Activated naive CD8-positive, alpha-beta T cell treated with anti-CD3 and anti-CD28 coated beads, Interleukin-2, amount 50 U/mL, for 24 hours (primary cell): ENCODE data around the gene CSTA.
"Not testable (repeated sequence)": the region's sequence is repeated elsewhere in the genome, so short reads cannot be mapped to it uniquely, and the experiment has no call there.

Source experiments
- ATAC-seq: fragments of 150-1000 bp; cut with Tn5 transposase; one replicate; pipeline ENCODE4 v1.10.0; 2021
- DNase-seq: peaks from one replicate; pipeline ENCODE4 v3.0.0; 2021
- H3K27ac Mint-ChIP-seq: one replicate; pipeline ENCODE4 v1.8.0; 2021; ENCODE audit warnings: mild to moderate bottlenecking, mixed read lengths
- H3K27me3 Mint-ChIP-seq: one replicate; pipeline ENCODE4 v1.8.0; 2021; ENCODE audit warnings: mixed read lengths
- H3K36me3 Mint-ChIP-seq: one replicate; pipeline ENCODE4 v1.8.0; 2021; ENCODE audit warnings: low read depth, mixed read lengths
- H3K4me1 Mint-ChIP-seq: one replicate; pipeline ENCODE4 v1.8.0; 2021; ENCODE audit warnings: mixed read lengths
- H3K4me3 Mint-ChIP-seq: one replicate; pipeline ENCODE4 v1.8.0; 2021; ENCODE audit warnings: mild to moderate bottlenecking, moderate library complexity, mixed read lengths
- H3K9me3 Mint-ChIP-seq: one replicate; pipeline ENCODE4 v1.8.0; 2021; ENCODE audit warnings: mixed read lengths

CSTA gene

GRCh38 chr3:122350814-122351418, 25.9 kb downstream of the CSTA start:
- peak; percentile 61 for ATAC-seq
- no peak overlapping the region for H3K27ac Mint-ChIP-seq
- DNase-seq: peak; percentile 7
- H3K9me3 Mint-ChIP-seq: no peaks in the 10 kb centered on the region
- H3K4me3 Mint-ChIP-seq: no peak overlapping the region
- H3K36me3 Mint-ChIP-seq: no peaks in the 10 kb centered on the region
- no peaks in the 10 kb centered on the region for H3K4me1 Mint-ChIP-seq
- H3K27me3 Mint-ChIP-seq: no peaks in the 10 kb centered on the region

- DNase-seq: no peak
- no peak overlapping the region for H3K27ac Mint-ChIP-seq
- H3K4me3 Mint-ChIP-seq: no peak overlapping the region
- ATAC-seq: no peak
- H3K4me1 Mint-ChIP-seq: no peaks in the 10 kb centered on the region
- H3K9me3 Mint-ChIP-seq: no peaks in the 10 kb centered on the region
- no peaks in the 10 kb centered on the region for H3K27me3 Mint-ChIP-seq
- H3K36me3 Mint-ChIP-seq: no peaks in the 10 kb centered on the region
Measured at GRCh38 chr3:122351612-122352011, 26.6 kb downstream of the CSTA start.

- Mint-ChIP-seq H3K36me3 (peaks cover 3% of the 10 kb centered on the region), H3K27me3 (no peaks in the 10 kb centered on the region), H3K4me3 (no peak overlapping the region), H3K27ac (no peak overlapping the region), H3K4me1 (no peaks in the 10 kb centered on the region), H3K9me3 (no peaks in the 10 kb centered on the region)
- no peak for DNase-seq
- ATAC-seq: no peak
Measured at GRCh38 chr3:122353215-122353614, 28.2 kb downstream of the CSTA start.

DNA sequence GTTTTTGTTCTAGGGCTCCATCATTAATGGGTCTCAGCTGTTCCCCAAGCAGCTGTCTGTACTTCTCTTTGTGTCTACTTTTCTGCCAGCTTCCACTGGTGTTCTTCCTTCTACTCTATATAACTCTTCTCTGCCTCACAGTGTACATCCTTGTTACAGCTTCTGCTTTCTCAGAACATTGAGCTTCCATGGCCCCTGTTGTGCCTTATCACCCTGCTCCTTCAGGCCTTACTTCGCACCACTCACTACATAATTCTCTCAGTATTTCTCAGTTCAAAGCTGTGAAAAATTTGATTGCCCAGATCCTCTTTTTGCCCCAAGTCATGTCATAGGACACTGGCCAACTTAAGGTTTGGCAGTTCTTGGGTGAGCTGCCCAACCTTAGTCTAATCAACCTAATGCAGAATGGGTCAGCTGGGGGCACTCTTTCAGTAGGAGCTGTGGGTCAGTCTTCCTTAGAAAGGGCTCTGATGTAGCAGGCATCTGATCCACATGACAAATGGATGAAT, 28.9 kb downstream of the CSTA start:
- no peaks in the 10 kb centered on the region for H3K4me1 Mint-ChIP-seq
- H3K27ac Mint-ChIP-seq: no peak overlapping the region
- no peak overlapping the region for H3K4me3 Mint-ChIP-seq
- H3K27me3 Mint-ChIP-seq: no peaks in the 10 kb centered on the region
- no peaks in the 10 kb centered on the region for H3K9me3 Mint-ChIP-seq
- peaks cover 5% of the 10 kb centered on the region for H3K36me3 Mint-ChIP-seq
- ATAC-seq (no peak), DNase-seq (no peak)

GRCh38 chr3:122355612-122356011, 30.6 kb downstream of the CSTA start:
- no peak overlapping the region for H3K4me3 Mint-ChIP-seq
- H3K9me3 Mint-ChIP-seq: no peaks in the 10 kb centered on the region
- DNase-seq (no peak), ATAC-seq (no peak)
- H3K36me3 Mint-ChIP-seq: peaks cover 10% of the 10 kb centered on the region
- no peaks in the 10 kb centered on the region for H3K27me3 Mint-ChIP-seq
- H3K4me1 Mint-ChIP-seq: no peaks in the 10 kb centered on the region
- H3K27ac Mint-ChIP-seq: peak overlapping the region; percentile 5

DNA sequence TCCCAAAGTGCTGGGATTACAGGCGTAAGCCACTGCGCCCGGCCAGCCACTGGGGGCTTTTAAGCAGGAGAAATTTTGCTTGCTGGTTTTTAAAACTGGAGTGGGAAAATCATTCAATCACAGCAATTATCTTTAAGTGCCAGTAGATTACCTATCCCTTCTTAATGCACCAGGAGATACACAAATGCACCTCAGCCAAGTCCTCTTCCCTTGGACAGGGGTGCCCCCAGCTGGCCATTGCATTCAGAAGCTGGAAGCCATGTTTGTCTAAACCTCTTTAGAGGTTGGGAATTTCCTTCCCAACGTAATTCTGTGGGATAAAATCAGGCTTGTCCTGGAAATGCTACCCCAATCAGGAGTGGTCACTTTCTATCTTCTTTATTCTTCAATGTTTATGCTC, 31.4 kb downstream of the CSTA start:
- ATAC-seq (no peak), DNase-seq (peak; percentile 25)
- H3K4me3 Mint-ChIP-seq: no peak overlapping the region
- no peaks in the 10 kb centered on the region for H3K27me3 Mint-ChIP-seq
- no peak overlapping the region for H3K27ac Mint-ChIP-seq
- H3K9me3 Mint-ChIP-seq: no peaks in the 10 kb centered on the region
- no peaks in the 10 kb centered on the region for H3K4me1 Mint-ChIP-seq
- peaks cover 13% of the 10 kb centered on the region for H3K36me3 Mint-ChIP-seq

- H3K27ac Mint-ChIP-seq: no peak overlapping the region
Measured at GRCh38 chr3:122357828-122358702, 33.0 kb downstream of the CSTA start.

DNA sequence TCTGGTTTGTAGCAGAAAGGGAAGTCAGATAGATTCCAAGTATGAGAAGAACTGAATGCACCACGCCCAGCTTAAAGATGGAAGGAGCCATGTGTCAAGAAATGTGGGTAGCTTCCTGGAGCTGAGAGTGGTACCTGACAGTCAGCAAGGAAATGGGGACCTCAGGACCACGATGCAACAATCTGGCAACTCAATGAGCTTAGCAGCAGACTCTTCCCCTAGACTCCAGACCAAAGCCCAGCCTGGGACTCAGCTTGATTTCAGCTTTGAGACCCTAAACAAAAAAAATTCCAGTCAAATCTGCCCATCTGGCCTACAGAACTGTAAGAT, 33.6 kb downstream of the CSTA start:
- no peaks in the 10 kb centered on the region for H3K4me1 Mint-ChIP-seq
- H3K27ac Mint-ChIP-seq: peak overlapping the region; percentile 56
- H3K9me3 Mint-ChIP-seq: no peaks in the 10 kb centered on the region
- no peak for DNase-seq
- ATAC-seq: no peak
- no peaks in the 10 kb centered on the region for H3K27me3 Mint-ChIP-seq
- H3K36me3 Mint-ChIP-seq: peaks cover 20% of the 10 kb centered on the region
- H3K4me3 Mint-ChIP-seq: no peak overlapping the region

More at GRCh38 chr3:122357828-122358702, 33.0 kb downstream of the CSTA start:
- H3K4me1 Mint-ChIP-seq: no peaks in the 10 kb centered on the region
- H3K9me3 Mint-ChIP-seq: no peaks in the 10 kb centered on the region
- H3K4me3 Mint-ChIP-seq: no peak overlapping the region
- no peak for ATAC-seq
- H3K27me3 Mint-ChIP-seq: no peaks in the 10 kb centered on the region
- H3K36me3 Mint-ChIP-seq: peaks cover 15% of the 10 kb centered on the region
- no peak for DNase-seq

- peaks cover 50% of the 10 kb centered on the region for H3K36me3 Mint-ChIP-seq
- DNase-seq (no peak), ATAC-seq (no peak)
- no peaks in the 10 kb centered on the region for H3K27me3 Mint-ChIP-seq
- H3K9me3 Mint-ChIP-seq: no peaks in the 10 kb centered on the region
- no peak overlapping the region for H3K27ac Mint-ChIP-seq
- H3K4me3 Mint-ChIP-seq: no peak overlapping the region
- peaks cover 10% of the 10 kb centered on the region for H3K4me1 Mint-ChIP-seq
Measured at GRCh38 chr3:122362026-122362425, 37.0 kb downstream of the CSTA start.

GRCh38 chr3:122364490-122364889, 39.4 kb downstream of the CSTA start:
- Mint-ChIP-seq H3K4me3 (no peak overlapping the region), H3K27ac (no peak overlapping the region), H3K27me3 (no peaks in the 10 kb centered on the region), H3K9me3 (no peaks in the 10 kb centered on the region), H3K4me1 (peaks cover 10% of the 10 kb centered on the region), H3K36me3 (peaks cover 53% of the 10 kb centered on the region)
- no peak for ATAC-seq
- DNase-seq: no peak

GRCh38 chr3:122365073-122365472, 40.0 kb downstream of the CSTA start:
- H3K27ac Mint-ChIP-seq: peak overlapping the region; percentile 53
- DNase-seq: no peak
- peaks cover 51% of the 10 kb centered on the region for H3K36me3 Mint-ChIP-seq
- H3K4me1 Mint-ChIP-seq: peaks cover 10% of the 10 kb centered on the region
- ATAC-seq: peak; percentile 16
- H3K4me3 Mint-ChIP-seq: no peak overlapping the region
- no peaks in the 10 kb centered on the region for H3K27me3 Mint-ChIP-seq
- H3K9me3 Mint-ChIP-seq: no peaks in the 10 kb centered on the region

DNA sequence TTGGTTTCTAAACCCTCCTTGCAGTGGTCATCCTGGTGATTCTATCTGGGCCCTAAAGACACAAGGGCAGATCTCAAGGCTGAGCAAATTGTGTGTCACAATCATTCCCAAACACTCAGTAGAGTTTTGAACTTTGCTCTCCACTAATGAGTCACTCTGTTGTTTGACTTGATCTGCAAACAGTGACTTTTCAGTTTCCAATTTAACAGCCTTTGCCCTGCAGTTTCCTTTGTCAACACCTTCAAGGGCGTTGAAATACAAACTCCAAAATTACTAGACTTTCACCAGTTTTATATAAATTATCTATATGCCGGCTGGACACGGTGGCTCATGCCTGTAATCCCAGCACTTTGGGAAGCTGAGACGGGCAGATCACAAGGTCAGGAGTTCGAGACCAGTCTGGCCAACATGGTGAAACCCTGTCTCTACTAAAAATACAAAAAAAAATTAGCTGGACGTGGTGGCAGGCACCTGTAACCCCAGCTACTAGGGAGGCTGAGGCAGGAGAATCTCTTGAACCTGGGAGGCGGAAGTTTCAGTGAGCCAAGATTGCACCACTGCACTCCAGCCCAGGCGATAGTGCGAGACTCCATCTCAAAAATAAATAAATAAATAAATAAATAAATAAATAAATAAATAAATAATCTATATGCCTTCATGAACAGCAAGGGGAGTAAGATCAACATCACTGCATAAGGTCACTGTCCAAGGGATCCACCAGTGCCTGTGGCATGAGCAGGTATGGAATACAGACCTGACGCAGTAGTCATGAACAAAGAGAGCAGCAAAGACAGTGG, 40.7 kb downstream of the CSTA start:
- ATAC-seq: peak; percentile 82
- H3K36me3 Mint-ChIP-seq: peaks cover 52% of the 10 kb centered on the region

DNA sequence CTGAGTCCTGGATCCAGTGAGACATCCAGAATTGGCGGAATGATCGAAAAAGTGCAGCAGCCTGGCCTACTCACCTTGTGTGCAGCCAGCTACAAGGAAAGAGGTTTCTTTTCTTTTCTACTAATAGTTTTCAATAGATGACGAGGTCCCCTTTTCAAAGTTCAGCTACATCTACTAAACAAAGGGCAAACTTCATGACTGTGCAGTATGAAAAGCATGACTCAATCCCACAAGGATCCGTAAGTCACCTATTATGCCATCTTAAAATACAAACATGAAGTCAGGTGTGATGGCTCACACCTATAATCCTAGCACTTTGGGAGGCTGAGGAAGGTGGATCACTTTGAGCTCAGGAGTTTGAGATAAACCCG, 41.3 kb downstream of the CSTA start:
- Mint-ChIP-seq H3K27me3 (no peaks in the 10 kb centered on the region), H3K4me3 (no peak overlapping the region), H3K9me3 (no peaks in the 10 kb centered on the region), H3K4me1 (peaks cover 10% of the 10 kb centered on the region), H3K27ac (no peak overlapping the region), H3K36me3 (peaks cover 53% of the 10 kb centered on the region)
- peak; percentile 50 for ATAC-seq
- DNase-seq: no peak

More for the DNA sequence above, 40.7 kb downstream of the CSTA start:
- not testable (repeated sequence) for DNase-seq, H3K4me1 Mint-ChIP-seq, H3K4me3 Mint-ChIP-seq, H3K9me3 Mint-ChIP-seq, H3K27me3 Mint-ChIP-seq
- H3K27ac Mint-ChIP-seq: peak overlapping the region; percentile 53

- Mint-ChIP-seq H3K27ac (no peak overlapping the region), H3K36me3 (peaks cover 52% of the 10 kb centered on the region), H3K4me1 (peaks cover 18% of the 10 kb centered on the region), H3K27me3 (no peaks in the 10 kb centered on the region), H3K9me3 (peaks cover 3% of the 10 kb centered on the region), H3K4me3 (no peak overlapping the region)
- DNase-seq (no peak), ATAC-seq (no peak)
Measured at GRCh38 chr3:122374034-122374433, 49.0 kb downstream of the CSTA start.
